OCI-LY1 (cell line): ENCODE measurements around the gene SUPT4H1.

Experiments
- EZH2 ChIP-seq: fragments of 200-600 bp; sonication (generic), shearing (Covaris generic); IDR thresholded peaks from 2 replicates; pipeline ENCODE4 v1.8.0; 2017; ENCODE audit warnings: borderline replicate concordance, mixed run types, mild to moderate bottlenecking, antibody characterized with exemption, low read length, moderate library complexity, mixed read lengths
- TF ChIP-seq, protein P1 (sequence below): fragments of 200-600 bp; sonication (generic), shearing (Covaris generic); IDR thresholded peaks from 2 replicates; pipeline ENCODE4 v1.5.1; 2017; ENCODE audit warnings: mild to moderate bottlenecking, antibody characterized with exemption, low read length, moderate library complexity, mixed read lengths

DNA sequence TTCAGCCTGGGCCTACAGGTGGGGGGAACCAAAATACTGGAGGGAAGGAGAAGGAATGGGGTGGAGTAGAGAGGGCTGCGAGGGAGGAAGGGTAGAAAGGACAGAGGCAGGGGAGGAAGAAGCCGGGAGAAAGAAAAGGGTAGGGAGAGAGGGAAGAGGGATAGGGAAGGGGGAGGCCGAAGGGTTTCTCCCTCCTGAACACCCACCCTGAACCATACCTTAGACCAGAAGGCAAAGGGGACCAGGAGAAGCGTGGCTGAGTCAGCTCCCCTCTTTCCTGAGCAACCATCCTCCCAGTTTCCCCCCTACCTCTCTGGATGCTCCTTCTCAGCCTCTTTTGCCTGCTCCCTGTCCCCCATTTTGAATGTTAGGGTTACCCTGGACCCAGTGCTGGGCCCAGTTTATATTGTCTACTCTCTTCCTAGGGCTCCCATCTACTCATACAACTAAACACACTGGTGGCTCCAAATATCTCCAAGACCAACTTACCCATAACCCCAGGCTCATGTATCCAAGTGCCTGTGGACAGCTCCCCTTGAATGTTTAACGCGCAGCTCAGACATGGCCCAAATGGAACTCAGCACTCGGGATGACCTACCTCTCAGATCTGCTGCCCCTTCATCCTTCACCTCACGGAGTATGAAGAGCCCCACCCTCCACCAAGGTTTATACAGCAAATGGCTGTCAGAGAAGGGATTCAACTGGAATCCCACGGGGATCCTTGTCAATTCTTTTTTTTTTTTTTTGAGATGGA is 31.3 kb downstream of the SUPT4H1 start:
- no peak for TF ChIP-seq EZH2
- TF ChIP-seq, protein P1, sequence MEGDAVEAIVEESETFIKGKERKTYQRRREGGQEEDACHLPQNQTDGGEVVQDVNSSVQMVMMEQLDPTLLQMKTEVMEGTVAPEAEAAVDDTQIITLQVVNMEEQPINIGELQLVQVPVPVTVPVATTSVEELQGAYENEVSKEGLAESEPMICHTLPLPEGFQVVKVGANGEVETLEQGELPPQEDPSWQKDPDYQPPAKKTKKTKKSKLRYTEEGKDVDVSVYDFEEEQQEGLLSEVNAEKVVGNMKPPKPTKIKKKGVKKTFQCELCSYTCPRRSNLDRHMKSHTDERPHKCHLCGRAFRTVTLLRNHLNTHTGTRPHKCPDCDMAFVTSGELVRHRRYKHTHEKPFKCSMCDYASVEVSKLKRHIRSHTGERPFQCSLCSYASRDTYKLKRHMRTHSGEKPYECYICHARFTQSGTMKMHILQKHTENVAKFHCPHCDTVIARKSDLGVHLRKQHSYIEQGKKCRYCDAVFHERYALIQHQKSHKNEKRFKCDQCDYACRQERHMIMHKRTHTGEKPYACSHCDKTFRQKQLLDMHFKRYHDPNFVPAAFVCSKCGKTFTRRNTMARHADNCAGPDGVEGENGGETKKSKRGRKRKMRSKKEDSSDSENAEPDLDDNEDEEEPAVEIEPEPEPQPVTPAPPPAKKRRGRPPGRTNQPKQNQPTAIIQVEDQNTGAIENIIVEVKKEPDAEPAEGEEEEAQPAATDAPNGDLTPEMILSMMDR, result no peak
